Naive thymus-derived CD4-positive, alpha-beta T cell (primary cell): ENCODE measurements around the gene MRTFA. TPM values are rescaled to one million over a fixed set of nuclear protein-coding genes. Genes with fewer than 3 reads are reported as not detected.
A peak's percentile ranks its signal among the peaks of the same experiment; 100 is the strongest.

ENCODE experiments used
- ATAC-seq: fragments of 150-1000 bp; cut with Tn5 transposase; 2 replicates; pipeline ENCODE4 v1.10.0; 2021; ENCODE audit warnings: mild to moderate bottlenecking, moderate library complexity
- CTCF ChIA-PET: fragments of 350-600 bp; sonication (Branson Sonifier 250); formaldehyde crosslinking; loops from one replicate; lab custom pipeline; 2021; ENCODE audit warnings: antibody characterized with exemption; lab: Charles Lee
- POLR2A ChIA-PET: fragments of 350-600 bp; sonication (Branson Sonifier 250); formaldehyde crosslinking; loops from one replicate; lab custom pipeline; 2021; ENCODE audit warnings: antibody characterized with exemption, inconsistent platforms; lab: Charles Lee
- DNase-seq, 9 donors: peaks; one replicate each; pipeline versions ENCODE4 v3.0.0 to v3.0.0-alpha.2; 2020 to 2022; ENCODE audit warnings: mixed read lengths in 1 of 9
- H3K27ac ChIP-seq: one replicate; pipeline ENCODE4 v1.7.0; 2013; ENCODE audit warnings: mild to moderate bottlenecking, low read depth, low read length, moderate library complexity
- H3K27me3 ChIP-seq, 2 donors: one replicate each; pipeline ENCODE4 v1.7.0; 2013; ENCODE audit warnings: low read length in 2 of 2, mild to moderate bottlenecking in 2 of 2, moderate library complexity in 2 of 2; ENCODE audit not compliant: control insufficient read depth in 2 of 2, insufficient read depth in 2 of 2
- H3K36me3 ChIP-seq, 3 experiments: 1 replicate in 2 of 3; 2 replicates in 1 of 3; pipeline ENCODE4 v1.7.0; 2013; ENCODE audit warnings: low read length in 3 of 3, mild to moderate bottlenecking in 3 of 3, moderate library complexity in 1 of 3; ENCODE audit not compliant: insufficient read depth in 3 of 3, control insufficient read depth in 2 of 3
- H3K4me1 ChIP-seq, 2 donors: one replicate each; pipeline ENCODE4 v1.7.0; 2013; ENCODE audit warnings: low read length in 2 of 2, mild to moderate bottlenecking in 2 of 2, moderate library complexity in 1 of 2; ENCODE audit not compliant: control insufficient read depth in 2 of 2, insufficient read depth in 2 of 2
- H3K4me3 ChIP-seq: 2 replicates; pipeline ENCODE4 v1.7.0; 2013; ENCODE audit warnings: mild to moderate bottlenecking, low read length
- H3K9me3 ChIP-seq, 3 experiments: 1 replicate in 2 of 3; 2 replicates in 1 of 3; pipeline ENCODE4 v1.7.0; 2013; ENCODE audit warnings: low read length in 3 of 3; ENCODE audit not compliant: control insufficient read depth in 2 of 3
- H3K27ac Mint-ChIP-seq, 9 donors: one replicate each; pipeline ENCODE4 v1.8.0; 2020 to 2022; ENCODE audit warnings: mixed read lengths in 9 of 9, mild to moderate bottlenecking in 8 of 9, moderate library complexity in 5 of 9, inconsistent platforms in 2 of 9
- H3K27me3 Mint-ChIP-seq, 5 donors: one replicate each; pipeline ENCODE4 v1.8.0; 2021 to 2022; ENCODE audit warnings: mixed read lengths in 5 of 5, mild to moderate bottlenecking in 1 of 5
- H3K36me3 Mint-ChIP-seq, 5 donors: one replicate each; pipeline ENCODE4 v1.8.0; 2020 to 2022; ENCODE audit warnings: mixed read lengths in 5 of 5, mild to moderate bottlenecking in 3 of 5, inconsistent platforms in 1 of 5
- H3K4me1 Mint-ChIP-seq, 7 donors: one replicate each; pipeline ENCODE4 v1.8.0; 2020 to 2022; ENCODE audit warnings: mixed read lengths in 7 of 7, mild to moderate bottlenecking in 3 of 7, inconsistent platforms in 1 of 7
- H3K4me3 Mint-ChIP-seq, 10 donors: one replicate each; pipeline ENCODE4 v1.8.0; 2020 to 2022; ENCODE audit warnings: mild to moderate bottlenecking in 10 of 10, mixed read lengths in 10 of 10, moderate library complexity in 6 of 10, inconsistent platforms in 2 of 10
- H3K9me3 Mint-ChIP-seq, 11 donors: one replicate each; pipeline ENCODE4 v1.8.0; 2020 to 2022; ENCODE audit warnings: mixed read lengths in 11 of 11, mild to moderate bottlenecking in 4 of 11, inconsistent platforms in 1 of 11, moderate library complexity in 1 of 11
- intact Hi-C, 2 donors: fragments of 100-400 bp; cut with micrococcal nuclease; formaldehyde crosslinking; loops; one replicate each; pipeline ENCODE4 v1.15.1; 2023
- polyA plus RNA-seq, 2 donors: library from polyadenylated mRNA; unstranded; fragments of 300-500 nt; fragmentation: Illumina TruSeq; gene quantifications; one replicate each; pipeline ENCODE4 v1.2.3, GENCODE V29; 2021
- total RNA-seq, 6 experiments: library from RNA in 5 of 6; stranded (reverse) in 5 of 6; gene quantifications; 1 replicate in 5 of 6; 2 replicates in 1 of 6; pipeline ENCODE4 v1.2.3 and lab custom pipeline; 2021 to 2026

Gene MRTFA
- total and polyA plus RNA-seq, 7 experiments from 2014 or later: 17.6 to 114 (median 81.5) TPM

- H3K36me3 ChIP-seq: peaks cover 63 to 94% (median 67%) of the 10 kb centered on the region in 3 experiments
- Mint-ChIP-seq H3K4me3 (no peak overlapping the region), H3K36me3 (peaks cover 24 to 81% (median 52%) of the 10 kb centered on the region in 5 donors), H3K4me1 (peaks cover 0 to 11% (median 3%) of the 10 kb centered on the region in 7 donors), H3K27me3 (no peaks in the 10 kb centered on the region), H3K9me3 (peaks cover 0 to 1% (median 0%) of the 10 kb centered on the region in 11 donors), H3K27ac (peak overlapping the region in 5 of 9 donors; percentile 5 to 81 (median 54))
- H3K4me3 ChIP-seq: no peak overlapping the region
- no peak overlapping the region for H3K27ac ChIP-seq
- ATAC-seq (no peak), DNase-seq (no peak)
- POLR2A ChIA-PET: interaction anchor here (0.6 kb wide), 1 partner anchor 222 kb away, joined by 3 read pairs; no protein-coding TSS in a partner anchor
- CTCF ChIA-PET: no interaction called here
- no peaks in the 10 kb centered on the region for H3K4me1 ChIP-seq
- H3K27me3 ChIP-seq: no peaks in the 10 kb centered on the region
- H3K9me3 ChIP-seq: no peaks in the 10 kb centered on the region
- intact Hi-C loops: no loop called here
Measured at GRCh38 chr22:40361100-40361499, 275.4 kb downstream of the MRTFA start.

Other genes with a start within 250 kb of the MRTFA start
- gene MCHR1, start 42.8 kb upstream of the MRTFA start, total RNA-seq: not detected
- not detected for gene MCHR1, start 42.8 kb upstream of the MRTFA start, polyA plus RNA-seq
- 10 to 100 TPM in 3 of 5 experiments, 1 to 10 TPM in 2; 6.8 to 22.1 (median 13.1) TPM for gene SLC25A17, start 182.6 kb upstream of the MRTFA start, total RNA-seq
- 10 to 100 TPM; 16.8 to 24.9 TPM for gene SLC25A17, start 182.6 kb upstream of the MRTFA start, polyA plus RNA-seq
- 100 to 1,000 TPM; 126 to 247 (median 185) TPM for gene ST13, start 219.9 kb upstream of the MRTFA start, total RNA-seq
- 100 to 1,000 TPM; 222 to 305 TPM for gene ST13, start 219.9 kb upstream of the MRTFA start, polyA plus RNA-seq
- gene XPNPEP3, start 220.4 kb upstream of the MRTFA start, total RNA-seq: 10 to 100 TPM; 14.4 to 21.8 (median 19.0) TPM
- gene XPNPEP3, start 220.4 kb upstream of the MRTFA start, polyA plus RNA-seq: 10 to 100 TPM; 16.2 to 17.8 TPM
- gene DNAJB7, start 225.4 kb upstream of the MRTFA start, total RNA-seq: not detected
- gene DNAJB7, start 225.4 kb upstream of the MRTFA start, polyA plus RNA-seq: under 1 TPM; 0.10 to 0.15 TPM